MM.1S (cell line): ENCODE measurements around the gene BMPER.

Experiments
- DNase-seq: peaks from one replicate; pipeline ENCODE4 v3.0.0-alpha.2; 2015
- H2AFZ ChIP-seq: fragments of 300-600 bp; sonication (generic); 2 replicates; pipeline ENCODE4 v1.6.0; 2016; ENCODE audit warnings: antibody characterized with exemption, low read length
- H3F3A ChIP-seq: fragments of 300-600 bp; sonication (generic); 2 replicates; pipeline ENCODE4 v1.6.1; 2016; ENCODE audit warnings: mild to moderate bottlenecking, antibody characterized with exemption, low read length, moderate library complexity, mixed read lengths; ENCODE audit not compliant: insufficient read depth
- H3K27ac ChIP-seq: fragments of 300-600 bp; sonication (generic); 2 replicates; pipeline ENCODE4 v1.5.1; 2016; ENCODE audit warnings: mild to moderate bottlenecking, low read length
- H3K27me3 ChIP-seq: fragments of 300-600 bp; sonication (generic); replicated peaks from 2 replicates; pipeline ENCODE4 v1.6.0; 2016; ENCODE audit warnings: low read length; ENCODE audit not compliant: insufficient read depth
- H3K36me3 ChIP-seq: fragments of 300-600 bp; sonication (generic); replicated peaks from 2 replicates; pipeline ENCODE4 v1.6.1; 2016; ENCODE audit warnings: mild to moderate bottlenecking, low read length, mixed read lengths; ENCODE audit not compliant: insufficient read depth
- H3K4me1 ChIP-seq: fragments of 300-600 bp; sonication (generic); 2 replicates; pipeline ENCODE4 v1.6.1; 2016; ENCODE audit warnings: low read length, mixed read lengths
- H3K4me2 ChIP-seq: fragments of 300-600 bp; sonication (generic); 2 replicates; pipeline ENCODE4 v1.6.0; 2016; ENCODE audit warnings: low read depth, low read length
- H3K4me3 ChIP-seq: fragments of 300-600 bp; sonication (generic); 2 replicates; pipeline ENCODE4 v1.5.1; 2016; ENCODE audit warnings: low read length, mixed read lengths
- H3K79me2 ChIP-seq: fragments of 300-600 bp; sonication (generic); 2 replicates; pipeline ENCODE4 v1.6.1; 2016; ENCODE audit warnings: mixed run types, low read length, mixed read lengths
- H3K9ac ChIP-seq: fragments of 300-600 bp; sonication (generic); 2 replicates; pipeline ENCODE4 v1.6.1; 2016; ENCODE audit warnings: low read length, mixed read lengths
- H3K9me2 ChIP-seq: fragments of 300-600 bp; sonication (generic); replicated peaks from 2 replicates; pipeline ENCODE4 v1.6.1; 2016; ENCODE audit warnings: mild to moderate bottlenecking, low read length, mixed read lengths; ENCODE audit not compliant: insufficient read depth
- H3K9me3 ChIP-seq: fragments of 300-600 bp; sonication (generic); replicated peaks from 2 replicates; pipeline ENCODE4 v1.6.1; 2016; ENCODE audit warnings: mild to moderate bottlenecking, low read length, mixed read lengths; ENCODE audit not compliant: insufficient read depth
- H4K20me1 ChIP-seq: fragments of 300-600 bp; sonication (generic); 2 replicates; pipeline ENCODE4 v1.6.1; 2016; ENCODE audit warnings: mild to moderate bottlenecking, low read length, moderate library complexity, mixed read lengths; ENCODE audit not compliant: insufficient read depth
- CTCF ChIP-seq: fragments of 300-600 bp; sonication (generic); IDR thresholded peaks from 2 replicates; pipeline ENCODE4 v1.5.1; 2016; ENCODE audit warnings: antibody characterized with exemption, low read length, mixed read lengths
- EZH2 ChIP-seq: fragments of 300-600 bp; sonication (generic); optimal IDR thresholded peaks from 2 replicates; pipeline ENCODE3; 2017; ENCODE audit warnings: low read depth, mild to moderate bottlenecking, antibody characterized with exemption, low read length, mixed read lengths
- EZH2phosphoT487 ChIP-seq: fragments of 300-600 bp; sonication (generic); IDR thresholded peaks from 2 replicates; pipeline ENCODE4 v1.6.1; 2018; ENCODE audit warnings: antibody characterized with exemption, low read length

BMPER gene

GRCh38 chr7:34128762-34129161, 223.4 kb downstream of the BMPER start:
- no peaks in the 10 kb centered on the region for H3K9me2 ChIP-seq
- H3K4me3 ChIP-seq: no peak overlapping the region
- H3K4me2 ChIP-seq: no peak overlapping the region
- no peaks in the 10 kb centered on the region for H3K36me3 ChIP-seq
- H3K79me2 ChIP-seq: no peaks in the 10 kb centered on the region
- H3K27ac ChIP-seq: no peak overlapping the region
- H3K9me3 ChIP-seq: no peaks in the 10 kb centered on the region
- no peaks in the 10 kb centered on the region for H3F3A ChIP-seq
- TF ChIP-seq CTCF (no peak), EZH2phosphoT487 (no peak), EZH2 (no peak)
- DNase-seq: no peak
- H3K4me1 ChIP-seq: no peaks in the 10 kb centered on the region
- H2AFZ ChIP-seq: no peak overlapping the region
- no peaks in the 10 kb centered on the region for H3K27me3 ChIP-seq
- H4K20me1 ChIP-seq: no peaks in the 10 kb centered on the region
- H3K9ac ChIP-seq: no peak overlapping the region

GRCh38 chr7:34130558-34131295, 225.4 kb downstream of the BMPER start:
- no peak overlapping the region for H3K4me2 ChIP-seq
- no peaks in the 10 kb centered on the region for H3K36me3 ChIP-seq
- H3K9ac ChIP-seq: no peak overlapping the region
- H4K20me1 ChIP-seq: no peaks in the 10 kb centered on the region
- H3K27me3 ChIP-seq: no peaks in the 10 kb centered on the region
- no peak overlapping the region for H2AFZ ChIP-seq
- H3K9me2 ChIP-seq: no peaks in the 10 kb centered on the region
- no peaks in the 10 kb centered on the region for H3K79me2 ChIP-seq
- TF ChIP-seq EZH2: no peak
- TF ChIP-seq EZH2phosphoT487: no peak
- TF ChIP-seq CTCF: no peak
- no peaks in the 10 kb centered on the region for H3F3A ChIP-seq
- no peak overlapping the region for H3K27ac ChIP-seq
- no peak for DNase-seq
- no peaks in the 10 kb centered on the region for H3K4me1 ChIP-seq
- no peaks in the 10 kb centered on the region for H3K9me3 ChIP-seq
- H3K4me3 ChIP-seq: no peak overlapping the region

GRCh38 chr7:34131371-34131770, 226.0 kb downstream of the BMPER start:
- H3K4me2 ChIP-seq: no peak overlapping the region
- no peaks in the 10 kb centered on the region for H3K79me2 ChIP-seq
- H3K27me3 ChIP-seq: no peaks in the 10 kb centered on the region
- DNase-seq: no peak
- H3K9me3 ChIP-seq: no peaks in the 10 kb centered on the region
- H2AFZ ChIP-seq: no peak overlapping the region
- H3F3A ChIP-seq: no peaks in the 10 kb centered on the region
- no peak overlapping the region for H3K4me3 ChIP-seq
- H4K20me1 ChIP-seq: no peaks in the 10 kb centered on the region
- H3K4me1 ChIP-seq: no peaks in the 10 kb centered on the region
- H3K9ac ChIP-seq: no peak overlapping the region
- no peak overlapping the region for H3K27ac ChIP-seq
- no peaks in the 10 kb centered on the region for H3K9me2 ChIP-seq
- no peaks in the 10 kb centered on the region for H3K36me3 ChIP-seq
- TF ChIP-seq EZH2 (no peak), EZH2phosphoT487 (no peak), CTCF (no peak)
